ENCODE measurements around the gene CCNI2.

Gene CCNI2

GRCh38 chr5:132748522-132749000, 1.3 kb downstream of the CCNI2 start:
- in situ Hi-C loops (cut with MboI; ENCODE audit: low sequenced_read_pairs), result no loop called here

GRCh38 chr5:132749506-132749905, 2.3 kb downstream of the CCNI2 start:
- in situ Hi-C loops (cut with MboI; ENCODE audit: low sequenced_read_pairs), result no loop called here

- in situ Hi-C loops (cut with MboI; ENCODE audit: low sequenced_read_pairs), result no loop called here
Observed at GRCh38 chr5:132750471-132751230, 3.4 kb downstream of the CCNI2 start.

GRCh38 chr5:132751444-132751843, 4.2 kb downstream of the CCNI2 start:
- in situ Hi-C loops (cut with MboI; ENCODE audit: low sequenced_read_pairs), result no loop called here

GRCh38 chr5:132751971-132752580, 4.8 kb downstream of the CCNI2 start:
- in situ Hi-C loops (cut with MboI; ENCODE audit: low sequenced_read_pairs), result no loop called here

GRCh38 chr5:132752581-132753125, 5.4 kb downstream of the CCNI2 start:
- in situ Hi-C loops (cut with MboI; ENCODE audit: low sequenced_read_pairs), result no loop called here

- in situ Hi-C loops (cut with MboI; ENCODE audit: low sequenced_read_pairs), result no loop called here
Observed at GRCh38 chr5:132753135-132753987, 6.1 kb downstream of the CCNI2 start.

GRCh38 chr5:132754111-132754510, 6.9 kb downstream of the CCNI2 start:
- in situ Hi-C loops (cut with MboI; ENCODE audit: low sequenced_read_pairs), result no loop called here

GRCh38 chr5:132754947-132755346, 7.7 kb downstream of the CCNI2 start:
- in situ Hi-C loops (cut with MboI; ENCODE audit: low sequenced_read_pairs), result no loop called here

GRCh38 chr5:132756542-132756941, 9.3 kb downstream of the CCNI2 start:
- in situ Hi-C loops (cut with MboI; ENCODE audit: low sequenced_read_pairs), result no loop called here

GRCh38 chr5:132758451-132758850, 11.2 kb downstream of the CCNI2 start:
- in situ Hi-C loops (cut with MboI; ENCODE audit: low sequenced_read_pairs), result no loop called here

- in situ Hi-C loops (cut with MboI; ENCODE audit: low sequenced_read_pairs), result no loop called here
Observed at GRCh38 chr5:132759114-132760048, 12.2 kb downstream of the CCNI2 start.

- in situ Hi-C loops (cut with MboI; ENCODE audit: low sequenced_read_pairs), result no loop called here
Observed at GRCh38 chr5:132760049-132760420, 12.8 kb downstream of the CCNI2 start.

- in situ Hi-C loops (cut with MboI; ENCODE audit: low sequenced_read_pairs), result no loop called here
Observed at GRCh38 chr5:132760601-132761317, 13.5 kb downstream of the CCNI2 start.

- in situ Hi-C loops (cut with MboI; ENCODE audit: low sequenced_read_pairs), result no loop called here
Observed at GRCh38 chr5:132761321-132762240, 14.4 kb downstream of the CCNI2 start.

GRCh38 chr5:132762246-132763000, 15.2 kb downstream of the CCNI2 start:
- in situ Hi-C loops (cut with MboI; ENCODE audit: low sequenced_read_pairs), result no loop called here

GRCh38 chr5:132763181-132764036, 16.2 kb downstream of the CCNI2 start:
- in situ Hi-C loops (cut with MboI; ENCODE audit: low sequenced_read_pairs), result no loop called here

Data from HL-60/S4 (cell line).